HG02943 (cell line): ENCODE results near the gene LANCL3.
"Not testable (repeated sequence)": the region's sequence is repeated elsewhere in the genome, so short reads cannot be mapped to it uniquely, and the experiment has no call there.

Experiments used
- ATAC-seq: cut with Tn5 transposase; IDR thresholded peaks from one replicate; pipeline ENCODE4 v1.9.1; 2021; ENCODE audit warnings: mild to moderate bottlenecking, low read depth, moderate library complexity; ENCODE audit not compliant: unreplicated experiment

The LANCL3 gene

DNA sequence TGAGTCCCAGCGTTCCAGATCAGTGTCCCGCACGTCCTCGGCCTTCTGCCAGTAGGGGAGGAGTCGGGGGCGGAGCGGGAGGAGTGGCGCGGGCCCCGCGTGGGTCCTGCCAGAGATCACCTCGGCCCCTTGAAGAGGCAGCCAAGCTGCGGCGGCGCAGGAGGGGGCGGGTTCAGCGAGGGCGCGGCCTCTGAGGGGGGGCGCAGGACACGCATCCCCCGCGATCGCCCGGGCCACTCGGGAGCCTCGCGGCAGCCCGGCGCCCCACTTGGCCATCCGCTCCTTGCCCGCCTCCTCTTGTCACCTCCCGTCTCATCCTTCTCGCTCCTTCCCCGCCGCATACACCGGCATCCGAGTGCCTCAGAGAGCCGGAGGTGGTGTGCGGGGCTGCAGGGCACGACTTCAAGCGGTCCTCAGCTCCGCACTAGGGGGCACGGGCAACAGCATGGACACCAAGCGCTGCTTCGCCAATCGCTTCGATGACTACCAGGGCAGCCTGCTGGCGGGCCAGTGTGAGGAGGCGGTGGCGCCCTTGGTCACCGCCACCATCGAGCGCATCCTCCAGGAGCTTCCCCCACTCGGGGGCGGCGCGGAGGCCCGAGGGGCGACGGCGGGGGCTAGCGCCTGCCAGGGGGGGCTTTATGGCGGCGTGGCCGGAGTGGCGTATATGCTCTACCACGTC, at the start of gene LANCL3:
LANCL3 (plus strand) TSS at position 236 of the 682 bp plus-strand sequence; CDS start at position 446, 210 bp downstream.
- not testable (repeated sequence) for ATAC-seq

DNA sequence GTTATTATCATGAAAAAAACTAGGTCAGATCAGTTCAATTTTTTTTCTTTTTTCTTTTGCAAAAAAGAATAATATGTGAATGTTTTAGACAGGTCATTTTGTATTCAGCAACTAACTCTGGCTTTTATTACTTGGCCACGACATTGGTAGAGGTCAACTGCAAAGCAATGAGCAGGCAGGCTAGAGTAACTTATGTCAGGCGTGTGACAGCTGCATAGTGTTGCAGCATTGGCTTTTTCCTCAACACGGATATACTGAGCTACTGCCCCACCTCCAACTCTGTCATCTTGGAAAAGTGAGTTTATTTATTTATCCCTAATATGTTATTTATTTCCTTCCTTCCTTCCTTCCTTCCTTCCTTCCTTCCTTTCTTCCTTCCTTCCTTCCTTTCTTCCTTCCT, 47.8 kb upstream of the LANCL3 start:
- ATAC-seq: not testable (repeated sequence)

DNA sequence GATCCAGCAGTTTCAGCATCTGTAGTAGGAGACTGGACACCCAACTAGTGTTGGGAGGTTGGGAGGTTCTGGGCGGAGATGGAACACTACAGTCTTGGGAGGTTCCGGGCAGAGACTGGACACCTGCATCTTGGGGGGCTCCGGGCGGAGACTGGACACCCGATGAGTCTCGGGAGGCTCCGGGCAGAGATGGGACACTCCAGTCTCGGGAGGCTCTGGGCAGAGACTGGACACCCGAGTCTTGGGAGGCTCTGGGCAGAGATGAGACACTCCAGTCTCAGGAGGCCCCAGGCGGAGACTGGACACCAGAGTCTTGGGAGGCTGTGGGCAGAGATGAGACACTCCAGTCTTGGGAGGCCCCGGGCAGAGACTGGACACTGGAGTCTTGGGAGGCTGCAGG, 29.5 kb upstream of the LANCL3 start:
- ATAC-seq: no peak

DNA sequence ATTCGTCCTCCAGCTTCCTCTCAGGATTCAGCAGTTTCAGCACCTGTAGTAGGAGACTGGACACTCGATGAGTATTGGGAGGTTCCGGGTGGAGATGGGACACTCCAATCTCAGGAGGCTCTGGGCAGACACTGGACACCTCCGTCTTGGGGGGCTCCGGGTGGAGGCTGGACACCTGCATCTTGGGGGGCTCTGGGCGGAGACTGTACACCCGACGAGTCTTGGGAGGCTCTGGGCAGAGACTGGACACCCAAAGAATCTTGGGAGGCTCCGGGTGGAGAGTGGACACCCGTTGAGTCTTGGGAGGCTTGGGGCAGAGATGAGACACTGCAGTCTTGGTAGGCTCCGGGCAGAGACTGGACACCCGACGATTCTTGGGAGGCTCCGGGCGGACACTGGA, 28.7 kb upstream of the LANCL3 start:
- ATAC-seq: no peak

DNA sequence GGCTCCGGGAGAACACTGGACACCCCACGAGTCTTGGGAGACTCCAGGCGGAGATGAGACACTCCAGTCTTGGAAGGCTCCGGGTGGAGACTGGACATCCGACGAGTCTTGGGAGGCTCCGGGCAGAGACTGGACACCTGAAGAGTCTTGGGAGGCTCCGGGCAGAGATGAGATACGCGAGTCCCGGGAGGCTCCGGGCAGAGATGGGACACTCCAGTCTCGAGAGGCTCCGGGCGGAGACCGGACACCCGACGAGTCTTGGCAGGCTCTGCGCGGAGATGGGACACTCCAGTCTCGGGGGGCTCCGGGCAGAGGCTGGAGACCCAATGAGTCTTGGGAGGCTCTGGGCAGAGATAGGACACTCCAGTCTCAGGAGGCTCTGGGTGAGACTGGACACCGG, 28.1 kb upstream of the LANCL3 start:
- no peak for ATAC-seq

DNA sequence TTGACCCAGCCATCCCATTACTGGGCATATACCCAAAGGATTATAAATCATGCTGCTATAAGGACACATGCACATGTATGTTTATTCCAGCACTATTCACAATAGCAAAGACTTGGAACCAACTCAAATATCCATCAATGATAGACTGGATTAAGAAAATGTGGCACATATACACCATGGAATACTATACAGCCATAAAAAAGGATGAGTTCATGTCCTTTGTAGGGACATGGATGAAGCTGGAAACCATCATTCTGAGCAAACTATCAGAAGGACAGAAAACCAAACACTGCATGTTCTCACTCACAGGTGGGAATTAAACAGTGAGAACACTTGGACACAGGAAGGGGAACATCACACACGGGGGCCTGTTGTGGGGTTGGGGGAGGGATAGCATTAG, 26.9 kb upstream of the LANCL3 start:
- not testable (repeated sequence) for ATAC-seq

DNA sequence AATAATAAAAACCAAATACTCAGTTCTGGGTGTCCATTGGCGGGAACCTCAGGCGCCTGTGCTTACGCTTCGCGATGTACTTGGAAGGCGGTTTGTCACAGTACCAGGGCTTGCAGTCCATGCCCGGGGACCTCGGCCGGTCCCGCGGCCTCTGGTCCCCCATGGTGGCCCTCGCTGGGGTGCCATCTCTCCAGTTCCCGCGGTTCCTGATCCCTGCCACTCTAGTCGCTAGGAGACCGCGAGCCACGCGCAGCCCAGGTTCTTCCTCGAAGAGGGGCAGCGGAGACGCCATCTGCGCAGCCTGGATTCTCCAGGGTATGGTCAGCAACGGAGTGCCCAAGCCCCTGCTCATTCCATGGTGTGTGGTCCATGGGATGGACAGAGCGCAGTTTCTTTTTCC, 26.4 kb upstream of the LANCL3 start:
- no peak for ATAC-seq

DNA sequence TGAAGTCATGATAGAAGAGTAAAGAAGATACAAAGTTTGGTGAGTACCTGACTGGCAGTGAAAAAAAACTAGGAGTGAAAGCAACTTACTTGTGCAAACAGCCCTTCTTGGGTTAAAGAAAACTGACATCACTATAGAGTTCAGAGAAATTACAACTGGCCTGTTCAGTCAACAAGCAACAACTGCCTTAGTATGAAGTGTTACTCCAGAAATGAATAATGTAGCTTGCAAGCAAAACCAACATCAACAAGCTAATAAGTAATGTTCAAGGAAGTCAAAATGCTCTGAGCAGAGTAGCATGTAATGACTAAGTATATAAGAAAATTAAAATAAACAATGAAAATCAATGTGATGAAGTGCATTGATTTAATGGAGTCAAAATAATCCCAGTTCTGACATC, 21.8 kb upstream of the LANCL3 start:
- ATAC-seq: not testable (repeated sequence)

DNA sequence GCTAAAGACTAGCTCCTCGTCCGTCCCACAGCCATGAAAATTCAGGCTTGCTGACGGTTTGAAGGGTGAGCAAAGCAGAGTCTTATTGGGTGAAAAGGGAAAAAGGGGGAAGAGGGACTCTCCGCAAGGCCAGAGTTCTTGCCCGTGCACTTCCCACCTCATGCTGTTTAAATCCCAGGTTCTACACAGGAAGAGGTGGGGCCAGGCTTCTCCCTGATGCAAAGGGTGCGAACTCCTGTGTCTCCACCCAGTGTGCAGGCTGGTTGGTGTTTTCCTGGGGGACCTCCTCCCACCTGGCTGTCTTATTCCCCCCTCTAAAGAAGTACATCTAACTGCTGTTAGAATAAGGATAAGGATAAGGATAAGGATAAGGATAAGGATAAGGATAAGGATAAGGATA, 18.0 kb upstream of the LANCL3 start:
- ATAC-seq: no peak

DNA sequence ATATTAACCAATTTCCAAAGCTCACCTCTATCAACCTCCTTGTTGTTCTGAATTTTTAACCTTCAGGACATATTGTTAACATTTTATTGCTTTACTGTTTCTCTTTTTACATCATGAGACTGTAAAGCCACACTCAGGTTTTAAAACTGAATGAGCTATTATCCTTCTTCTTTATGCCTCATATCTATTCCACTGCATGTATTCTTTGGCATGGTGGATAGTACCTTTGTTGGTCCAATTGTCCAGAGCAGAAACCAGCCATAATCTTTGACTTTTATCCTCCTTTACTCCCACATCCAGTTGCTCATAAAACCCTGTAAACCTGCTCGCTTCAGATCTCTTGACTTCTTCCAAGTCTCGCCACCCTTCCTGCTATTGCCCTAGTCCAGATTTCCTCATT, 6.2 kb upstream of the LANCL3 start:
- not testable (repeated sequence) for ATAC-seq

DNA sequence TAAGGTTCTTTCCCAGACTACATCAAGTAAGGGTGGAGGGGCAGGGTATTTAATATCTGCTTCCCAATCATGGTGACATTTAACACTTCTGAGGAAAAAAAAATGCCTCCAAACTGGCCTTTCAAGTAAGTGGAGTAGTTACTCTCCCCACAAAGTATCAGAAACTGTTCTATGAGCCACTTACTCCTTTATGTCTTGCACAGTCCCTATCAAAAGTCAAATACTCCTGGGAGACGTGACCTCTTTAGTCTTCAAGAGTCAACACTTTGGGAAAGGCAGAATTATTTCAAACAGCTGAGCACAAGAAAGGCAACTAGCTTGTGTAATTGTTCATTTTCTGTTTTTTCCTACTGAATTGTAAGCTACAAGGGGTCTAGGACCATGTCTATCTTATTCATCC, 1.1 kb upstream of the LANCL3 start:
- ATAC-seq: not testable (repeated sequence)

DNA sequence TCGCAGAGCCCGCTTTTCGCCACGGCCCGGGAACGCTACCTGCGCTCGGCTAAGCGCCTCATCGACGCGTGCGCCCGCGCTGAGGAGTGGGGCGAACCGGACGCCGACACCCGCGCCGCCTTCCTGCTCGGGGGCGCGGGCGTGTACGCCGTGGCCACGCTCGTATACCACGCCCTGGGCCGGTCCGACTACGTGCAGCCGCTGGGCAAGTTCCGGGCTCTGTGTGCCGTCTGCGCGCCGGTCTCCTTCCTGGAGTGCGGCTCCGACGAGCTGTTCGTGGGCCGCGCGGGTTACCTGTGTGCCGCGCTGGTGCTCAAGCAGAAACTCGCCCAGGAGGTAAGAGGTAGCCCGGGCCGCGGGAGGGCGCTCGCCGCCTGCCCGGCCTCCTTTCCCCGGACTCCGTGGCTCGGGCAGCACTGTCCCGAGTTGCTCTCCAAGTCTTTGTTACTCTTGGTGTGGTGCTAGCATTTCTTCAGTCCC, 687 bp downstream of the LANCL3 start:
- ATAC-seq: not testable (repeated sequence)

DNA sequence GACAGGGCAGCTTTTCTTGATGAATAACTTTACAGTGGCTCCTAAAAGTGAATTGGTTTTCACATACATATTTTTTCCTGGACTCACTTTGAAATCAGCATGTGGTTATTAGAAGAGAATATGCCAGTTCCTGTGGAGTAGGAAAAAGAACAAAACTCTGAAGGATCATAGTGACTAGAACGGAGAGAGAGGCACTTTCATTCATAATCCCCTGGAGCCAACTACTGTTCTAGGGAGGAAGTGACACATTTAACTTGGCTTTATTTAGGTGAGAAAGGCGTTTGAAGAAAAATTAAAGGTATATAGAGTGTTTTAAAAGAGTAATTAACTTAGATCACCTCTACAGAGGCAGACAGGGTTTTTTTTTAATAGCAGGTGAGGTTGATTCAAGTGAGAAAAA, 1.7 kb downstream of the LANCL3 start:
- ATAC-seq: not testable (repeated sequence)

DNA sequence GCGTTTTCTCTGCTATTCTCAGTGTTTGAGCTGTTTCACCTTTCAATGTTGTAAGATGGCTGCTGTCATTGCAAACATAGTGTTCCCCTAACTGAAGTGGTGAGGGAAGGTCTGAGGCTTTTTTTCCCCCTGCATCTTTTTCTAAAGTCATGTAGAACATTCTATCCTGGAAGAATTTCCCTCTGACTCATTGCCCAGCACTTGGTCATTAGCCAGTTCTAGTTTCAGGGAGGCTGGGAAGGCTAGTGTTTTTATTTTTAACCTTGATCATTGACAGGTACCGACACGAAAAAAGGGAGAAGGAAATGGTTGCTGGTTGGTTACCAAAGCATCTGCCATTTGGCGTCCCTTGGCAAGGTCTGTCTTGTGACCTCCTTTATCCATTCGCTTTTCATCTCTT, 6.6 kb downstream of the LANCL3 start:
- no peak for ATAC-seq

DNA sequence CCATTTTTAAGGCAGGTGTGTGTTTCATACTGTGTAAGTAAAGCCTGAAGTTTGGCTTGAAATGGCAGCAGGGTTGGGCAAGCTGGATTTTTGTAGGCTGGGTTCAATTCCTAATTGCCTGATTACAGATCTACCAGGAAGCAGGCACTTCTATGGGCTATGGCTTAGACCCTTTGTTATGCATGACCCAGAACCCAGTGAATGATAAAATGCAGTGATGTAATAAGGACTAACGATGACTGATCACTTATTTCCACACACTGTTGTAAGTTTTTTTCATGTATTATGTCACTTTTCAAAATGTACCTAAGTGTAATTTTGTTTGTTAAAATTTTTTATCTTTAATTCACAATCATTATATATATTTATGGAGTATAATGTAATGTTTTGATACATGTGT, 8.6 kb downstream of the LANCL3 start:
- ATAC-seq: no peak

DNA sequence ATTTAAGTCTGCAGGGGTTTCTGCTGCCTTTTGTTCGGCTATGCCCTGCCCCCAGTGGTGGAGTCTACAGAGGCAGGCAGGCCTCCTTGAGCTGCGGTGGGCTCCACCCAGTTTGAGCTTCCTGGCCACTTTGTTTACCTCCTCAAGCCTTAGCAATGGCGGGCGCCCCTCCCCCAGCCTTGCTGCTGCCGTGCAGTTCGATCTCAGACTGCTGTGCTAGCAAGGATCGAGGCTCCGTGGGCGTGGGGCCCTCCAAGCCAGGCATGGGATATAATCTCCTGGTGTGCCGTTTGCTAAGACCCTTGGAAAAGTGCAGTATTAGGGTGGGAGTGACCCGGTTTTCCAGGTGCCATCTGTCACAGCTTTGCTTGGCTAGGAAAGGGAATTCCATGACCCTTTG, 15.9 kb downstream of the LANCL3 start:
- not testable (repeated sequence) for ATAC-seq

DNA sequence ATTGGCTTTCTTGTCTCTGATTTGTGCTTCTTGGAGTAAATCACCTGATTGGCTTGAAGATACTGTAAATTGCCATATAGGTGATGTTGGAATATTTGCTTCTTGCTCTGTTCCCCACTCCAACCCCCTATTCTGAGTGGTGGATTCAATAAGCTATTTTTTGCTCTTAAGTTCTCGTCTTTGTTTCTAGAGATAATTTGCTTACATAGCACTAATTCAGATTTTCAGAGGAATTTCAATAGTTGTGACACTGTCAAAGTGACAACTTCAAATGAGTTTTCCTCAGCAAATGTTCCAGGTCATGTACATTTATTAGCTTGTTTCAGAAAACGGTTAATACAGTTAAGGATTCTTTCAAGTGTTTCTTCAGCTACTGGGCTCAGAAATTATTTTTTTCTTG, 18.6 kb downstream of the LANCL3 start:
- no peak for ATAC-seq

DNA sequence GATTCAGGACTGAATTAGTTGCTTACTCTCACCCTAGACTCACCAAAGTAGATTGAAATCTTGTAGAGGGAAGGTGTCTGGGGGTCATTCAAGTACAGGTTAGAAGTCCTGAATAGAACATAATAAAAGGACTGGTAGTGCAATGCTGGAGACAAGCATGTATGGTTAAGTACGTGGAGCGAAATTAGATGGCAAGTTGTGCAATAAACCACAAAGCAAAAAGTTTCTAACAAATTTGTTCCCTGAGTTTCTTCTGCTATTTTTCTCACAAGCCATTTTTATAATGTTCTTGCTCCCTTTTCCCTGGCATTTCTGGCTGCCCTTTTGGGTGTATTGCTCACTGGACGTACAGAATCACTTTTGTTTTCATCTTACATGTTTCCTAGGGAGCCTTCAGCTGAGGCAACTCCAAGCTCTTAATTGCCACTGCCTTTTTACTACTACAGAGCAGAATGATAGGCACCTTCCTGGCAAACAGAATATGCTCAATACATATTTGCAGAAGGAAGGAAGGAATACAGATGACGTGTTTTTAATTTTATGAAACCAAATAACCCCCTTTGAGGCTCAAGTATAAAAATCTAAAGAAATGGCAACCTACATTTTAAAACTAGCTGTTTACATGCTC, 23.4 kb downstream of the LANCL3 start:
- ATAC-seq: no peak

DNA sequence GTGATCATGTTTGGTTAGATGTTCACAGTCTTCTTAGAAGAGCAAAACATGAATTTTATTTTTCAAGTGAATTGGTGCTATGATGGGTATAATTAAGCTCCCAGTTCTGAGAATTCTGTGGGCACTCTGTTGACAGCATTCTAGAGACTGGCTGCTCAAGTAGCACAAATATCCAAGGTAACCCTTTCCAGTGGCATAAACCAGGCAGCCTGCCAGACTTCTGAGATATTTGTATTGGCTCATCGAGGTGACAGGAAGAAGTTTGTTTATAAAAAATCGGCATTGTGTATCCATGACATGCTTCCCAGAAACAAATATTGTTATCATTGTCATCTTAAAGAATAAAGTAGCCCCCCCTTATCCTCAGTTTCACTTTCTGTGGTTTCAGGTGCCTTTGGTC, 28.3 kb downstream of the LANCL3 start:
- ATAC-seq: no peak

DNA sequence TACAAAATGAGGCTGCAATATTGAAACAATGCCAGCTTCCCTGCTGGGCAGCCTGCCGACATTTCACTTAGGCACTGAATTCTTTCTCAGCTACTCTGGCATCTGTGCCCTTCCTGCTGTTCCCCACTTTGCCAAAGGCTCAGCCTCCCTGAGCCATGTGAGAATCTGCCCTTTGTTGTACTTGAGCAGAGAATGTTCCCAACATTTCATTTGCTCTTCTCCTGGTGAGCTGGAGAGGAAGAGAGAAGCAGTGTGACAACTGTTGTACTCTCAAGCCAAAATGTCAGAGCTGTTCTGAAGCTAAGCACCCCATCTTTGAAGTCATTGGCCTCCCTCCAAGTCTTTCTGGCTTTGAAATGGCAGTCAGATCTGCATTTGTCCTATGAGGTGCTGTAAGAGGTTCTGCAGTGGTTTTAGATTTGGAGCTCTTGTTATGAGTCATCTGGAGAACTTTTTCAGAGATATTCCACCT, 32.5 kb downstream of the LANCL3 start:
- no peak for ATAC-seq

DNA sequence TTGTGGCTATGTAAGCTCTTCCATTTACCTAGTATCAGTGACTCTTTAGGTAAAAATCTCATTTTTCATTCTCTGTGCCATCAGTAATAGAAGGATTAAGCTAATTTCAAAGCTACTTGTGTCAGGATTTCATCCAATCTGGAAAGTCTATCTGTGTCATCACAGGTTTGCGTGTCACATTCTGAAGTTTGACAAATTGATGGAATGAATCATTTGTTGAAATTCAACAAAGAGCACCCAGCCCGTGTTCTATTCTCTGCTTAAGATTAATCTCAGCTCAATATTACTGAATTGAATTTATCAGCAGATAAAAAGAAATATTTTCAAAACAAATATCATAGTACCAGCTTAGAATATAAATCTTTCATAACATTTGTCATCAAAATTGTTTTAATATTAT, 35.8 kb downstream of the LANCL3 start:
- ATAC-seq: no peak

DNA sequence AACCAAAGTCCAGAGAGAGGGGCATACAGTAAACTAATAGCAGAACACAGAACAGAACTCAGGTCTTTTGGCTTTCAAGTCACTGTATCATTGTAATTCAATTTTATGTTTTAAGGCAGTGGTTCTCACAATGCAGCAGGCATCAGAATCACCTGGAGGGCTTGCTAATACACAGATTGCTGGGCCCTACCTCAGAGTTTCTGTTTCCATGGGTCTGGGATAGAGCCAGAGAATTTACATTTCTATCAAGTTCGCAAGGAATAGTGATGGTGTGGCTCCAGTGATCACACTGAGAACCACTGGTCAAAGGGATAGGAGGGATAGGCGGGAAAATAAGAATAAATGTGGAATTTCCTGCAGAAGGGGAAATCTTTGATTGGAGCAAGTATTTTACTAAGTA, 36.7 kb downstream of the LANCL3 start:
- ATAC-seq: no peak
